Astrocyte (in vitro differentiated cells and primary cell): ENCODE measurements around the gene ANKRD28. TPM values are rescaled to one million over a fixed set of nuclear protein-coding genes. Genes with fewer than 3 reads are reported as not detected.

Experiments
- DNase-seq: peaks from one replicate; pipeline ENCODE4 v3.0.0-alpha.2; 2010; ENCODE audit warnings: low read depth
- FAIRE-seq: peaks from 2 replicates; lab custom pipeline; 2011; peaks lifted over from hg19 to GRCh38; lab: Jason Lieb, UNC
- H2AFZ ChIP-seq: 2 replicates; pipeline ENCODE4 v1.6.0; 2012; ENCODE audit warnings: low read depth, low read length, inconsistent platforms
- H3K27ac ChIP-seq: 2 replicates; pipeline ENCODE4 v1.5.1; 2011; ENCODE audit warnings: low read depth, low read length, inconsistent platforms
- H3K27me3 ChIP-seq: 2 replicates; pipeline ENCODE4 v1.6.0; 2011; ENCODE audit warnings: low read length, inconsistent platforms; ENCODE audit not compliant: insufficient read depth
- H3K36me3 ChIP-seq: 2 replicates; pipeline ENCODE4 v1.5.1; 2011; ENCODE audit warnings: low read length, inconsistent platforms; ENCODE audit not compliant: insufficient read depth
- H3K4me1 ChIP-seq: 2 replicates; pipeline ENCODE4 v1.5.1; 2011; ENCODE audit warnings: low read length, inconsistent platforms; ENCODE audit not compliant: insufficient read depth
- H3K4me2 ChIP-seq: 2 replicates; pipeline ENCODE4 v1.6.0; 2012; ENCODE audit warnings: low read length, inconsistent platforms
- H3K4me3 ChIP-seq: 2 replicates; pipeline ENCODE4 v1.5.1; 2011; ENCODE audit warnings: low read depth, mild to moderate bottlenecking, low read length, inconsistent platforms; ENCODE audit not compliant: insufficient read depth
- H3K79me2 ChIP-seq: 2 replicates; pipeline ENCODE4 v1.6.0; 2012; ENCODE audit warnings: mild to moderate bottlenecking, low read length, inconsistent platforms; ENCODE audit not compliant: insufficient read depth
- H3K9ac ChIP-seq: 2 replicates; pipeline ENCODE4 v1.6.0; 2012; ENCODE audit warnings: mild to moderate bottlenecking, low read length, inconsistent platforms
- H3K9me3 ChIP-seq: 2 replicates; pipeline ENCODE4 v1.5.1; 2012; ENCODE audit warnings: low read depth, mild to moderate bottlenecking, low read length, inconsistent platforms; ENCODE audit not compliant: insufficient read depth
- H4K20me1 ChIP-seq: 2 replicates; pipeline ENCODE4 v1.6.0; 2012; ENCODE audit warnings: low read length, inconsistent platforms; ENCODE audit not compliant: insufficient read depth
- H3K27ac Mint-ChIP-seq: one replicate; pipeline ENCODE4 v1.8.0; 2021; ENCODE audit warnings: mild to moderate bottlenecking, mixed read lengths; ENCODE audit not compliant: unreplicated experiment
- H3K27me3 Mint-ChIP-seq: one replicate; pipeline ENCODE4 v1.8.0; 2021; ENCODE audit warnings: low read depth, mixed read lengths; ENCODE audit not compliant: unreplicated experiment
- H3K36me3 Mint-ChIP-seq: one replicate; pipeline ENCODE4 v1.8.0; 2021; ENCODE audit warnings: low read depth, mixed read lengths; ENCODE audit not compliant: unreplicated experiment
- H3K4me1 Mint-ChIP-seq: one replicate; pipeline ENCODE4 v1.8.0; 2021; ENCODE audit warnings: low read depth, mixed read lengths; ENCODE audit not compliant: unreplicated experiment
- H3K4me3 Mint-ChIP-seq: one replicate; pipeline ENCODE4 v1.8.0; 2021; ENCODE audit warnings: mild to moderate bottlenecking, moderate library complexity, mixed read lengths; ENCODE audit not compliant: unreplicated experiment
- H3K9me3 Mint-ChIP-seq: one replicate; pipeline ENCODE4 v1.8.0; 2021; ENCODE audit warnings: mild to moderate bottlenecking, mixed read lengths; ENCODE audit not compliant: unreplicated experiment
- CTCF ChIP-seq: IDR thresholded peaks from 2 replicates; pipeline ENCODE4 v1.5.1; 2011; ENCODE audit warnings: low read depth, mild to moderate bottlenecking, inconsistent platforms, low read length, moderate library complexity; ENCODE audit not compliant: insufficient read depth
- EZH2 ChIP-seq: IDR thresholded peaks from 2 replicates; pipeline ENCODE4 v1.6.1; 2012; ENCODE audit warnings: mild to moderate bottlenecking, low read length, inconsistent platforms; ENCODE audit not compliant: insufficient read depth
- total RNA-seq: library from RNA; stranded (reverse); gene quantifications from 2 replicates; pipeline ENCODE4 v1.2.1, GENCODE V29; 2021

ANKRD28 gene
- total RNA-seq, 1 donor from 2014 or later, result 61.3 TPM

- no peak overlapping the region for H3K9ac ChIP-seq
- H3K79me2 ChIP-seq, result no peaks in the 10 kb centered on the region
- H3K4me3 Mint-ChIP-seq, result no peak overlapping the region
- H3K36me3 ChIP-seq, result peaks cover 48% of the 10 kb centered on the region
- H3K4me2 ChIP-seq, result no peak overlapping the region
- no peak overlapping the region for H3K27ac Mint-ChIP-seq
- H3K27ac ChIP-seq, result no peak overlapping the region
- DNase-seq (no peak), FAIRE-seq (no peak)
- H3K4me1 ChIP-seq, result no peaks in the 10 kb centered on the region
- H3K9me3 Mint-ChIP-seq, result no peaks in the 10 kb centered on the region
- no peaks in the 10 kb centered on the region for H4K20me1 ChIP-seq
- no peak for TF ChIP-seq CTCF
- TF ChIP-seq EZH2, result no peak
- H3K27me3 Mint-ChIP-seq, result no peaks in the 10 kb centered on the region
- peaks cover 15% of the 10 kb centered on the region for H3K36me3 Mint-ChIP-seq
- H3K9me3 ChIP-seq, result no peaks in the 10 kb centered on the region
- no peak overlapping the region for H2AFZ ChIP-seq
- H3K4me3 ChIP-seq, result no peak overlapping the region
- no peaks in the 10 kb centered on the region for H3K4me1 Mint-ChIP-seq
- no peaks in the 10 kb centered on the region for H3K27me3 ChIP-seq
Measured at GRCh38 chr3:15681668-15682067, 116.1 kb downstream of the ANKRD28 start.

- H3K9me3 ChIP-seq, result no peaks in the 10 kb centered on the region
- DNase-seq (no peak), FAIRE-seq (no peak)
- Mint-ChIP-seq H3K9me3 (no peaks in the 10 kb centered on the region), H3K27ac (no peak overlapping the region), H3K27me3 (no peaks in the 10 kb centered on the region), H3K36me3 (peaks cover 6% of the 10 kb centered on the region), H3K4me3 (no peak overlapping the region), H3K4me1 (no peaks in the 10 kb centered on the region)
- H3K79me2 ChIP-seq, result no peaks in the 10 kb centered on the region
- no peak overlapping the region for H2AFZ ChIP-seq
- no peak overlapping the region for H3K4me3 ChIP-seq
- H3K27ac ChIP-seq, result no peak overlapping the region
- no peak overlapping the region for H3K9ac ChIP-seq
- peaks cover 44% of the 10 kb centered on the region for H3K36me3 ChIP-seq
- TF ChIP-seq CTCF, result no peak
- no peak for TF ChIP-seq EZH2
- H3K4me1 ChIP-seq, result no peaks in the 10 kb centered on the region
- no peak overlapping the region for H3K4me2 ChIP-seq
- no peaks in the 10 kb centered on the region for H3K27me3 ChIP-seq
- no peaks in the 10 kb centered on the region for H4K20me1 ChIP-seq
Measured at GRCh38 chr3:15679306-15679705, 118.5 kb downstream of the ANKRD28 start.

- Histone ChIP-seq H3K4me1 (no peaks in the 10 kb centered on the region), H3K79me2 (no peaks in the 10 kb centered on the region), H2AFZ (no peak overlapping the region), H3K27me3 (no peaks in the 10 kb centered on the region), H3K4me2 (no peak overlapping the region), H3K36me3 (peaks cover 48% of the 10 kb centered on the region), H4K20me1 (no peaks in the 10 kb centered on the region), H3K4me3 (no peak overlapping the region), H3K9ac (no peak overlapping the region), H3K27ac (no peak overlapping the region), H3K9me3 (no peaks in the 10 kb centered on the region)
- no peak for TF ChIP-seq EZH2
- TF ChIP-seq CTCF, result no peak
- H3K27ac Mint-ChIP-seq, result no peak overlapping the region
- H3K4me3 Mint-ChIP-seq, result no peak overlapping the region
- H3K27me3 Mint-ChIP-seq, result no peaks in the 10 kb centered on the region
- peaks cover 7% of the 10 kb centered on the region for H3K36me3 Mint-ChIP-seq
- FAIRE-seq (no peak), DNase-seq (no peak)
- no peaks in the 10 kb centered on the region for H3K9me3 Mint-ChIP-seq
- H3K4me1 Mint-ChIP-seq, result no peaks in the 10 kb centered on the region
Measured at GRCh38 chr3:15676259-15676658, 121.5 kb downstream of the ANKRD28 start.
